Activated naive CD8-positive, alpha-beta T cell (primary cell): ENCODE measurements around the gene MTNR1A.

Experiments used
- H3K27ac Mint-ChIP-seq: one replicate; pipeline ENCODE4 v1.8.0; 2021; ENCODE audit warnings: mixed read lengths
- H3K27me3 Mint-ChIP-seq: one replicate; pipeline ENCODE4 v1.8.0; 2021; ENCODE audit warnings: mixed read lengths
- H3K36me3 Mint-ChIP-seq: one replicate; pipeline ENCODE4 v1.8.0; 2021; ENCODE audit warnings: mixed read lengths
- H3K4me1 Mint-ChIP-seq: one replicate; pipeline ENCODE4 v1.8.0; 2021; ENCODE audit warnings: low read depth, mixed read lengths
- H3K4me3 Mint-ChIP-seq: one replicate; pipeline ENCODE4 v1.8.0; 2021; ENCODE audit warnings: mild to moderate bottlenecking, mixed read lengths
- H3K9me3 Mint-ChIP-seq: one replicate; pipeline ENCODE4 v1.8.0; 2021; ENCODE audit warnings: low read depth, mixed read lengths

MTNR1A gene

GRCh38 chr4:186584912-186585311, 29.5 kb upstream of the MTNR1A start:
- H3K4me3 Mint-ChIP-seq = no peak overlapping the region
- no peak overlapping the region for H3K27ac Mint-ChIP-seq
- H3K4me1 Mint-ChIP-seq = no peaks in the 10 kb centered on the region

GRCh38 chr4:186581421-186581820, 26.1 kb upstream of the MTNR1A start:
- H3K9me3 Mint-ChIP-seq = peaks cover 9% of the 10 kb centered on the region
- no peak overlapping the region for H3K4me3 Mint-ChIP-seq
- no peaks in the 10 kb centered on the region for H3K36me3 Mint-ChIP-seq
- no peaks in the 10 kb centered on the region for H3K27me3 Mint-ChIP-seq
- H3K27ac Mint-ChIP-seq = no peak overlapping the region
- H3K4me1 Mint-ChIP-seq = no peaks in the 10 kb centered on the region

More at GRCh38 chr4:186584912-186585311, 29.5 kb upstream of the MTNR1A start:
- H3K36me3 Mint-ChIP-seq = no peaks in the 10 kb centered on the region
- no peaks in the 10 kb centered on the region for H3K27me3 Mint-ChIP-seq
- peaks cover 9% of the 10 kb centered on the region for H3K9me3 Mint-ChIP-seq

- Mint-ChIP-seq H3K27me3 (no peaks in the 10 kb centered on the region), H3K27ac (no peak overlapping the region), H3K36me3 (no peaks in the 10 kb centered on the region), H3K9me3 (peaks cover 9% of the 10 kb centered on the region), H3K4me1 (no peaks in the 10 kb centered on the region), H3K4me3 (no peak overlapping the region)
Measured at GRCh38 chr4:186580669-186581068, 25.3 kb upstream of the MTNR1A start.

- no peaks in the 10 kb centered on the region for H3K36me3 Mint-ChIP-seq
- H3K9me3 Mint-ChIP-seq = no peaks in the 10 kb centered on the region
- no peak overlapping the region for H3K4me3 Mint-ChIP-seq
- no peaks in the 10 kb centered on the region for H3K4me1 Mint-ChIP-seq
- H3K27ac Mint-ChIP-seq = no peak overlapping the region
- no peaks in the 10 kb centered on the region for H3K27me3 Mint-ChIP-seq
Measured at GRCh38 chr4:186570193-186570996, 15.0 kb upstream of the MTNR1A start.

- H3K27ac Mint-ChIP-seq = no peak overlapping the region
- H3K27me3 Mint-ChIP-seq = no peaks in the 10 kb centered on the region
- no peaks in the 10 kb centered on the region for H3K36me3 Mint-ChIP-seq
- H3K9me3 Mint-ChIP-seq = no peaks in the 10 kb centered on the region
- no peaks in the 10 kb centered on the region for H3K4me1 Mint-ChIP-seq
- no peak overlapping the region for H3K4me3 Mint-ChIP-seq
Measured at GRCh38 chr4:186569533-186570192, 14.3 kb upstream of the MTNR1A start.

GRCh38 chr4:186566068-186566467, 10.7 kb upstream of the MTNR1A start:
- Mint-ChIP-seq H3K4me1 (no peaks in the 10 kb centered on the region), H3K27ac (no peak overlapping the region), H3K27me3 (no peaks in the 10 kb centered on the region), H3K4me3 (no peak overlapping the region), H3K36me3 (no peaks in the 10 kb centered on the region), H3K9me3 (no peaks in the 10 kb centered on the region)

GRCh38 chr4:186563761-186564160, 8.4 kb upstream of the MTNR1A start:
- H3K27ac Mint-ChIP-seq = no peak overlapping the region
- no peak overlapping the region for H3K4me3 Mint-ChIP-seq
- no peaks in the 10 kb centered on the region for H3K4me1 Mint-ChIP-seq
- peaks cover 10% of the 10 kb centered on the region for H3K9me3 Mint-ChIP-seq
- no peaks in the 10 kb centered on the region for H3K27me3 Mint-ChIP-seq
- no peaks in the 10 kb centered on the region for H3K36me3 Mint-ChIP-seq

- Mint-ChIP-seq H3K27ac (no peak overlapping the region), H3K36me3 (no peaks in the 10 kb centered on the region), H3K27me3 (peaks cover 2% of the 10 kb centered on the region), H3K4me1 (no peaks in the 10 kb centered on the region), H3K9me3 (peaks cover 10% of the 10 kb centered on the region), H3K4me3 (no peak overlapping the region)
Measured at GRCh38 chr4:186561748-186562147, 6.4 kb upstream of the MTNR1A start.

GRCh38 chr4:186560647-186561046, 5.3 kb upstream of the MTNR1A start:
- H3K4me3 Mint-ChIP-seq = no peak overlapping the region
- H3K36me3 Mint-ChIP-seq = no peaks in the 10 kb centered on the region
- no peak overlapping the region for H3K27ac Mint-ChIP-seq
- peaks cover 7% of the 10 kb centered on the region for H3K27me3 Mint-ChIP-seq
- H3K4me1 Mint-ChIP-seq = no peaks in the 10 kb centered on the region
- peaks cover 10% of the 10 kb centered on the region for H3K9me3 Mint-ChIP-seq

GRCh38 chr4:186557486-186557885, 2.1 kb upstream of the MTNR1A start:
- H3K4me3 Mint-ChIP-seq = no peak overlapping the region
- H3K4me1 Mint-ChIP-seq = no peaks in the 10 kb centered on the region
- H3K36me3 Mint-ChIP-seq = no peaks in the 10 kb centered on the region
- peaks cover 10% of the 10 kb centered on the region for H3K9me3 Mint-ChIP-seq
- H3K27ac Mint-ChIP-seq = no peak overlapping the region
- peaks cover 22% of the 10 kb centered on the region for H3K27me3 Mint-ChIP-seq

- H3K4me1 Mint-ChIP-seq = no peaks in the 10 kb centered on the region
- no peaks in the 10 kb centered on the region for H3K36me3 Mint-ChIP-seq
- peaks cover 10% of the 10 kb centered on the region for H3K9me3 Mint-ChIP-seq
- H3K4me3 Mint-ChIP-seq = no peak overlapping the region
- no peak overlapping the region for H3K27ac Mint-ChIP-seq
- peaks cover 23% of the 10 kb centered on the region for H3K27me3 Mint-ChIP-seq
Measured at GRCh38 chr4:186557061-186557460, 1.7 kb upstream of the MTNR1A start.

- H3K36me3 Mint-ChIP-seq = no peaks in the 10 kb centered on the region
- no peaks in the 10 kb centered on the region for H3K4me1 Mint-ChIP-seq
- H3K9me3 Mint-ChIP-seq = no peaks in the 10 kb centered on the region
Measured at GRCh38 chr4:186554539-186554913, 841 bp downstream of the MTNR1A start.

GRCh38 chr4:186553717-186554116, 1.6 kb downstream of the MTNR1A start:
- H3K9me3 Mint-ChIP-seq = no peaks in the 10 kb centered on the region
- peaks cover 23% of the 10 kb centered on the region for H3K27me3 Mint-ChIP-seq
- no peaks in the 10 kb centered on the region for H3K36me3 Mint-ChIP-seq
- H3K4me3 Mint-ChIP-seq = no peak overlapping the region
- H3K27ac Mint-ChIP-seq = no peak overlapping the region
- no peaks in the 10 kb centered on the region for H3K4me1 Mint-ChIP-seq

More at GRCh38 chr4:186554539-186554913, 841 bp downstream of the MTNR1A start:
- Mint-ChIP-seq H3K27me3 (peaks cover 23% of the 10 kb centered on the region), H3K4me3 (no peak overlapping the region), H3K27ac (no peak overlapping the region)

GRCh38 chr4:186551849-186552248, 3.5 kb downstream of the MTNR1A start:
- Mint-ChIP-seq H3K4me1 (no peaks in the 10 kb centered on the region), H3K27me3 (peaks cover 21% of the 10 kb centered on the region), H3K4me3 (no peak overlapping the region), H3K9me3 (no peaks in the 10 kb centered on the region), H3K36me3 (no peaks in the 10 kb centered on the region), H3K27ac (no peak overlapping the region)

- H3K36me3 Mint-ChIP-seq = no peaks in the 10 kb centered on the region
- H3K9me3 Mint-ChIP-seq = peaks cover 3% of the 10 kb centered on the region
- H3K27me3 Mint-ChIP-seq = no peaks in the 10 kb centered on the region
- H3K4me3 Mint-ChIP-seq = no peak overlapping the region
- no peak overlapping the region for H3K27ac Mint-ChIP-seq
- H3K4me1 Mint-ChIP-seq = no peaks in the 10 kb centered on the region
Measured at GRCh38 chr4:186545436-186545835, 9.9 kb downstream of the MTNR1A start.
